Gastrocnemius medialis (tissue), 4 donors: ENCODE results near the gene BBS9. TPM values are rescaled to one million over a fixed set of nuclear protein-coding genes. Genes with fewer than 3 reads are reported as not detected.
"Not testable (repeated sequence)": the region's sequence is repeated elsewhere in the genome, so short reads cannot be mapped to it uniquely, and the experiment has no call there.

Experiments used
- ATAC-seq, 2 donors: fragments of 150-250 bp; one replicate each; pipeline ENCODE4 v1.9.1; 2016
- DNase-seq, 2 donors: peaks; one replicate each; pipeline ENCODE4 v3.0.0-alpha.2; 2019
- H3K27ac ChIP-seq, 4 donors: fragments of 200-600 bp; sonication (generic); 1 replicate in 1 of 4; 2 replicates in 3 of 4; pipeline ENCODE4 v1.5.1; 2016 to 2018; ENCODE audit warnings: mild to moderate bottlenecking in 2 of 4, moderate library complexity in 1 of 4
- H3K27me3 ChIP-seq, 3 donors: fragments of 200-600 bp; sonication (generic) in 2 of 3; 1 replicate in 1 of 3; 2 replicates in 2 of 3; pipeline versions ENCODE4 v1.5.1 to v1.6.0; 2016 to 2019; ENCODE audit warnings: mild to moderate bottlenecking in 1 of 3, moderate library complexity in 1 of 3
- H3K36me3 ChIP-seq, 2 donors: fragments of 200-600 bp; sonication (generic) in 1 of 2; one replicate each; pipeline ENCODE4 v1.5.1; 2017 to 2018
- H3K4me1 ChIP-seq, 2 donors: fragments of 200-600 bp; sonication (generic) in 1 of 2; one replicate each; pipeline ENCODE4 v1.5.1; 2016 to 2017; ENCODE audit warnings: mild to moderate bottlenecking in 2 of 2
- H3K4me3 ChIP-seq, 4 donors: fragments of 200-600 bp; sonication (generic) in 3 of 4; 1 replicate in 1 of 4; 2 replicates in 3 of 4; pipeline ENCODE4 v1.5.1; 2016 to 2019; ENCODE audit warnings: mild to moderate bottlenecking in 2 of 4
- H3K9me3 ChIP-seq, 3 donors: fragments of 200-600 bp; sonication (generic) in 2 of 3; 1 replicate in 1 of 3; 2 replicates in 2 of 3; pipeline ENCODE4 v1.5.1; 2016 to 2019
- POLR2A ChIP-seq, 2 donors: fragments of 450-650 bp; IDR thresholded peaks; one replicate each; pipeline ENCODE4 v1.6.1; 2017; ENCODE audit warnings: antibody characterized with exemption in 2 of 2, mild to moderate bottlenecking in 2 of 2, moderate library complexity in 2 of 2
- in situ Hi-C, 4 donors: fragments of 200-750 bp; cut with MboI; loops; one replicate each; pipeline versions ENCODE4 v1.15.0 to v1.8.0; 2017; ENCODE audit warnings: low sequenced_read_pairs in 4 of 4
- intact Hi-C: fragments of 100-400 bp; cut with DNase I; formaldehyde crosslinking; loops from one replicate; pipeline ENCODE4 v1.15.1; 2023; ENCODE audit warnings: low total_unique reads
- total RNA-seq, 4 donors: library from RNA; depleted of rRNA; stranded (reverse); fragments of >200 nt; gene quantifications; one replicate each; pipeline versions ENCODE4 v1.1.0 to v1.2.3, GENCODE V29; 2016
- TF ChIP-seq, protein P1 (sequence below), 5 experiments: fragments of 450-650 bp in 3 of 5; fragments of 200-600 bp in 2 of 5; sonication (generic) in 2 of 5; IDR thresholded peaks in 4 of 5; conservative IDR thresholded peaks in 1 of 5; 1 replicate in 4 of 5; 2 replicates in 1 of 5; pipeline ENCODE4 v1.5.1; 2016 to 2019; ENCODE audit warnings: antibody characterized with exemption in 5 of 5, mild to moderate bottlenecking in 3 of 5, moderate library complexity in 3 of 5

The BBS9 gene
- total RNA-seq, 4 donors from 2014 or later, result 3.5 to 6.5 (median 5.4) TPM

DNA sequence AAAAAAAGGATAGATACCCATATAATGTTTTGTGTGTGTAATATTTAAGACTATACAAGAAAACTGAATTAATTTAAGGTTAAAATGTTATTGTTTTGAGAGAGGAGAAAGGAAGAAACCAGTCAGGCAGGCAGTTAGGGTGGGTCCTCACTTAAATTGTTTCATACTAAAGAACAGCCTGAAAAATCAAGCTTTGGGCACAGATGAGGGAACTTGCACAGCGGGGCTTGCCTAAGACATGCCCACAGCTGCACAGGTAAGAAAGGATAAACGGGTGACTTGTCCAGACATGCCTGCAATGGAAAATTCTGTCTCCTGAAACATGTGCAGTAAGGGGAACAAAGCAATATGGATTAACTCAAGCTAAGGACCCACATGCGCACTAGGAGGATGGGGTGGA lies 158.4 kb downstream of the BBS9 start:
- intact Hi-C loops (no loop called here), in situ Hi-C loops (no loop called here)
- Histone ChIP-seq H3K4me3 (no peak overlapping the region), H3K27ac (no peak overlapping the region), H3K9me3 (no peaks in the 10 kb centered on the region), H3K4me1 (no peaks in the 10 kb centered on the region), H3K36me3 (no peaks in the 10 kb centered on the region), H3K27me3 (no peaks in the 10 kb centered on the region)
- DNase-seq (no peak), ATAC-seq (no peak)
- TF ChIP-seq, protein P1, sequence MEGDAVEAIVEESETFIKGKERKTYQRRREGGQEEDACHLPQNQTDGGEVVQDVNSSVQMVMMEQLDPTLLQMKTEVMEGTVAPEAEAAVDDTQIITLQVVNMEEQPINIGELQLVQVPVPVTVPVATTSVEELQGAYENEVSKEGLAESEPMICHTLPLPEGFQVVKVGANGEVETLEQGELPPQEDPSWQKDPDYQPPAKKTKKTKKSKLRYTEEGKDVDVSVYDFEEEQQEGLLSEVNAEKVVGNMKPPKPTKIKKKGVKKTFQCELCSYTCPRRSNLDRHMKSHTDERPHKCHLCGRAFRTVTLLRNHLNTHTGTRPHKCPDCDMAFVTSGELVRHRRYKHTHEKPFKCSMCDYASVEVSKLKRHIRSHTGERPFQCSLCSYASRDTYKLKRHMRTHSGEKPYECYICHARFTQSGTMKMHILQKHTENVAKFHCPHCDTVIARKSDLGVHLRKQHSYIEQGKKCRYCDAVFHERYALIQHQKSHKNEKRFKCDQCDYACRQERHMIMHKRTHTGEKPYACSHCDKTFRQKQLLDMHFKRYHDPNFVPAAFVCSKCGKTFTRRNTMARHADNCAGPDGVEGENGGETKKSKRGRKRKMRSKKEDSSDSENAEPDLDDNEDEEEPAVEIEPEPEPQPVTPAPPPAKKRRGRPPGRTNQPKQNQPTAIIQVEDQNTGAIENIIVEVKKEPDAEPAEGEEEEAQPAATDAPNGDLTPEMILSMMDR (IDR thresholded peaks at IDR 0.05 in 4 of 5, conservative IDR thresholded peaks at IDR 0.05 in 1 of 5), result no peak
- TF ChIP-seq POLR2A (IDR thresholded peaks at IDR 0.05), result no peak

DNA sequence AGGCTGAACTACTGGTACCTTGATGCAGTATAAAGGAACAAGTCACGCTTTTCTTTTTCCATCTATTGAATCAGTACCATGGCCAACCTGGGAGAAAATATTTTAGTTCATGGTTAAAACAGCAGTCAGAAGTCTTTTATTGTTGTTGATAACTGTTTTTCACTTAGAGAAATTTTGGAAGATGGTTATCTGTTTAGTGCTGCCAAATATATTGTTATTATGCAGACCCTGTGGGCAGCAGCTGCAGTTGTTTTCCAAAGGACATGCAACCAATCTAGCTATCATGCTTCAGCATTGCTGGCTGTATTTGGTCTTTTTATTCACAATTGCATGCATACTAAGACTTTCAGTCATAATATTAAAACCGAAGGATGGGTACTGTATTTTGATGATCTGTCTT lies 169.5 kb downstream of the BBS9 start:
- Histone ChIP-seq H3K27me3 (no peaks in the 10 kb centered on the region), H3K36me3 (no peaks in the 10 kb centered on the region), H3K4me1 (no peaks in the 10 kb centered on the region), H3K4me3 (no peak overlapping the region), H3K27ac (no peak overlapping the region), H3K9me3 (no peaks in the 10 kb centered on the region)
- DNase-seq (no peak), ATAC-seq (no peak)
- intact Hi-C loops (no loop called here), in situ Hi-C loops (no loop called here)
- no peak for TF ChIP-seq POLR2A (IDR thresholded peaks at IDR 0.05)
- TF ChIP-seq, protein P1 (IDR thresholded peaks at IDR 0.05 in 4 of 5, conservative IDR thresholded peaks at IDR 0.05 in 1 of 5), result no peak

DNA sequence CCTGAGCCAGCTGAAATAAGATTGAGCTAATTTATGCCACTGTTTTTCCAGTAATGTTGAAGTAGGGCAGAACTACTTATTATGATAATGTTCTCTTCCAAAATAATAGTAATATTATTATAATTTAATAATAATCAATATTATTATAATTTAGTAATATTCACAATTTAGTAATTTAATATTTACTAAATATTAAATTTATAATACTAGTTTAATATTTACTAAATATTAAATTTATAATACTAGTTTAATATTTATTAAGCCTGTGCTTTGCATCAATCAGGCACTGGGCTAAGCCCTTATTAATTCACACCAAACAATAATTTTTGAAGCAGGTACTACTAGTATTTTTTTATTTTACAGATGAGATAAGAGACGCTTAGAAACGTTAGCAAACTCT lies 170.1 kb downstream of the BBS9 start:
- in situ Hi-C loops (no loop called here), intact Hi-C loops (no loop called here)
- no peak overlapping the region for H3K27ac ChIP-seq
- no peaks in the 10 kb centered on the region for H3K36me3 ChIP-seq
- no peaks in the 10 kb centered on the region for H3K27me3 ChIP-seq
- H3K4me3 ChIP-seq, result no peak overlapping the region
- H3K9me3 ChIP-seq, result no peaks in the 10 kb centered on the region
- no peak for ATAC-seq
- no peak for TF ChIP-seq POLR2A (IDR thresholded peaks at IDR 0.05)
- TF ChIP-seq, protein P1 (IDR thresholded peaks at IDR 0.05 in 4 of 5, conservative IDR thresholded peaks at IDR 0.05 in 1 of 5), result no peak
- DNase-seq, result no peak
- H3K4me1 ChIP-seq, result no peaks in the 10 kb centered on the region

DNA sequence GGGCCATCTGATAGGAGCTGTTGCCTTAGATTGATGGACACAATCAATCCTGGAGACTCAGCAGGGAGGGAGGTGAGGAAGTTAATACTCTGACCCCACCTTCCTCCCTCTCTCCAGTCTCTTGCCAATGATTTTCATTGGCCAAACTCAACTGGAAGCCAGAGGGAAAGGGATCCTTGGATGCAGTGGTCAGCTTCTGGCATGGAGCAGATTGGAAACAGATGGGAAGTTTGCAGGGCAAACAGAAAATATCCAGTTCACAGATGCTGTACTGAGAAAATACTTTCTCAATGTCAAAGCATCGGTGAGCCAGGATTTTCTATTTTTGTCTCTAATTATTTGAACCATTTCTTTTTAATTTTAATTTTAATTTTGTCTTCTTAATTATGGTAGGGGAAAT lies 170.8 kb downstream of the BBS9 start:
- no peaks in the 10 kb centered on the region for H3K36me3 ChIP-seq
- ATAC-seq (no peak), DNase-seq (no peak)
- in situ Hi-C loops (no loop called here), intact Hi-C loops (no loop called here)
- no peak overlapping the region for H3K27ac ChIP-seq
- no peak for TF ChIP-seq POLR2A (IDR thresholded peaks at IDR 0.05)
- TF ChIP-seq, protein P1 (IDR thresholded peaks at IDR 0.05 in 4 of 5, conservative IDR thresholded peaks at IDR 0.05 in 1 of 5), result no peak
- no peak overlapping the region for H3K4me3 ChIP-seq
- H3K4me1 ChIP-seq, result no peaks in the 10 kb centered on the region
- no peaks in the 10 kb centered on the region for H3K27me3 ChIP-seq
- H3K9me3 ChIP-seq, result no peaks in the 10 kb centered on the region

DNA sequence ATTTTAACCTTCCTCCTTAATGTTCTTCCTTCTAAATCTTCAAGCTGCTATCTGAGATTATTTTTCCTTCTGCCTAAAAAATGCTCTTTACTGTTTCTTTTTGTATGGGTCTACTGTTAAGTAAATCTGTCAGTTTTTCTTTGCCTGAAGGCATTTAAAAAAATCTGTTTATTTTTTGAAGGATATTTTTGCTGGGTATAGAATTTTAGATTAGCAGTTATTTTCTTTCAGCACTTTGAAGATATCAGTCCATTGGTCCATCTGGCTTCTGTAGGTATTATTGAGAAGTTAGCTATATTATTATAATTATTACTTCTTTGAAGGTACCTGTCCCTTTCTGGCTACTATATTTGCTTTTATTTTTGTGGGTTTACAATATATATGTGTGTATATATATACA lies 171.4 kb downstream of the BBS9 start:
- H3K27me3 ChIP-seq, result no peaks in the 10 kb centered on the region
- no peak overlapping the region for H3K4me3 ChIP-seq
- H3K9me3 ChIP-seq, result no peaks in the 10 kb centered on the region
- H3K4me1 ChIP-seq, result no peaks in the 10 kb centered on the region
- in situ Hi-C loops, result no loop called here
- no peak overlapping the region for H3K27ac ChIP-seq
- H3K36me3 ChIP-seq, result no peaks in the 10 kb centered on the region
- no peak for TF ChIP-seq POLR2A (IDR thresholded peaks at IDR 0.05)
- TF ChIP-seq, protein P1 (IDR thresholded peaks at IDR 0.05 in 4 of 5, conservative IDR thresholded peaks at IDR 0.05 in 1 of 5), result no peak
- DNase-seq (no peak), ATAC-seq (no peak)
- intact Hi-C loops, result no loop called here

DNA sequence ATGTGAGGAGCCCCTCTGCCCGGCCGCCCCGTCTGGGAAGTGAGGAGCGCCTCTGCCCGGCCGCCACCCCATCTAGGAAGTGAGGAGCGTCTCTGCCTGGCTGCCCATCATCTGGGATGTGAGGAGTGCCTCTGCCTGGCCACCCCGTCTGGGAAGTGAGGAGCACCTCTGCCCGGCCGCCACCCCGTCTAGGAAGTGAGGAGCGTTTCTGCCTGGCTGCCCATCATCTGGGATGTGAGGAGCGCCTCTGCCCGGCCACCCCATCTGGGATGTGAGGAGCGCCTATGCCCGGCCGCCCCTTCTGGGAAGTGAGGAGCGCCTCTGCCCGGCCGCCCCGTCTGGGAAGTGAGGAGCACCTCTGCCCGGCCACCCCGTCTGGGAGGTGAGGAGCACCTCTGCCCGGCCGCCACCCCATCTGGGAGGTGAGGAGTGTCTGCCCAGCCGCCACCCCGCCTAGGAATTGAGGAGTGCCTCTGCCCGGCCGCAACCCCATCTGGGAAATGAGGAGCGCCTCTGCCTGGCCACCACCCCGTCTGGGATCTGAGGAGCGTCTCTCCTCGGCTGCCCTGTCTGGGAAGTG lies 174.7 kb downstream of the BBS9 start:
- DNase-seq, intact Hi-C loops: not testable (repeated sequence)

More for the DNA sequence above, 174.7 kb downstream of the BBS9 start:
- in situ Hi-C loops, H3K36me3 ChIP-seq, H3K9me3 ChIP-seq, H3K4me3 ChIP-seq, H3K27me3 ChIP-seq, ATAC-seq, H3K27ac ChIP-seq, H3K4me1 ChIP-seq: not testable (repeated sequence)
